ENCODE measurements around the gene JPH4.
"Not testable (repeated sequence)": the region's sequence is repeated elsewhere in the genome, so short reads cannot be mapped to it uniquely, and the experiment has no call there.

The JPH4 gene

GRCh38 chr14:23544511-23545447, 33.8 kb downstream of the JPH4 start:
- no peak for DNase-seq

GRCh38 chr14:23543403-23543802, 35.2 kb downstream of the JPH4 start:
- no peak for DNase-seq

GRCh38 chr14:23542261-23542660, 36.3 kb downstream of the JPH4 start:
- DNase-seq: no peak

- no peak for DNase-seq
Observed at GRCh38 chr14:23540141-23540469, 38.5 kb downstream of the JPH4 start.

- no peak for DNase-seq
Observed at GRCh38 chr14:23539248-23540140, 39.1 kb downstream of the JPH4 start.

- no peak for DNase-seq
Observed at GRCh38 chr14:23538785-23539184, 39.8 kb downstream of the JPH4 start.

- DNase-seq: no peak
Observed at GRCh38 chr14:23538050-23538718, 40.4 kb downstream of the JPH4 start.

GRCh38 chr14:23537351-23538049, 41.1 kb downstream of the JPH4 start:
- no peak for DNase-seq

- not testable (repeated sequence) for DNase-seq
Observed at GRCh38 chr14:23536906-23537305, 41.7 kb downstream of the JPH4 start.

- no peak for DNase-seq
Observed at GRCh38 chr14:23536494-23536893, 42.1 kb downstream of the JPH4 start.

- no peak for DNase-seq
Observed at GRCh38 chr14:23535943-23536342, 42.6 kb downstream of the JPH4 start.

- DNase-seq: no peak
Observed at GRCh38 chr14:23533652-23534435, 44.7 kb downstream of the JPH4 start.

GRCh38 chr14:23532658-23533057, 45.9 kb downstream of the JPH4 start:
- DNase-seq: no peak

GRCh38 chr14:23531391-23531790, 47.2 kb downstream of the JPH4 start:
- DNase-seq: no peak

GRCh38 chr14:23530375-23531055, 48.1 kb downstream of the JPH4 start:
- no peak for DNase-seq

GRCh38 chr14:23529016-23529415, 49.6 kb downstream of the JPH4 start:
- no peak for DNase-seq

GRCh38 chr14:23528555-23528954, 50.0 kb downstream of the JPH4 start:
- DNase-seq: no peak

GRCh38 chr14:23525611-23526010, 53.0 kb downstream of the JPH4 start:
- DNase-seq: no peak

- no peak for DNase-seq
Observed at GRCh38 chr14:23524954-23525353, 53.6 kb downstream of the JPH4 start.

GRCh38 chr14:23523229-23524016, 55.2 kb downstream of the JPH4 start:
- DNase-seq: no peak
